ENCODE results near the gene TTYH2. TPM values are rescaled to one million over a fixed set of nuclear protein-coding genes. Genes with fewer than 3 reads are reported as not detected.

Gene TTYH2
- total and polyA plus RNA-seq, 2 donors (not counting 1 experiment from before 2014, with no cell fraction given) = 3.0 to 3.1 TPM

DNA sequence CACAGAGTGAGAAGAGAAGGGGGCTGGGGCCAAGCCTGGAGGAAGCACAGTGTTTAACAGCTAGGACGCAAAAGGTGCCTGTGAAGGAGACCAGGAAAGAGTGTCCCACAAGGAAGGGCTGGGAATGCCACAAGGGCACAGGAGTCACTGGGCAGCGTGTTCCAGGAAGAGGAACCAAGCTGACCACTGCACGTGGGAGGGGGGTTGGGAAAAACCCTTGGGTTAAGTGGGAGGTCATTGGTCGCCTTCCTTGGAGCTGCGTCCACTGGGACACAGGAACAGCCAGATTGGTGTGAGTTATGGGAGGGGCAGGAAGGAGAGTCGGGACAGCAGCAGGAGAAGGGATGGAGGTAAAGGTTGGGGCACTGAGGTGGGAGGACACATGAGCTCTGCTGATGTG, 12.9 kb downstream of the TTYH2 start:
- WGBS (ENCODE audit: insufficient coverage) = 93% methylated on average over 6 of the region's 6 CpGs
- Histone ChIP-seq H4K20me1 (ENCODE audit: control insufficient read depth, insufficient read depth, low read length, poor library complexity, severe bottlenecking) (no peaks in the 10 kb centered on the region), H3K36me3 (replicated peaks in 1 of 2; ENCODE audit: control extremely low read depth in 1 of 2, control insufficient read depth in 1 of 2, extremely low read depth in 1 of 2, insufficient read depth in 2 of 2, low read length in 1 of 2) (no peaks in the 10 kb centered on the region), H3K27me3 (replicated peaks in 1 of 4; ENCODE audit: control extremely low read depth in 1 of 4, control insufficient read depth in 3 of 4, insufficient read depth in 4 of 4, low read length in 3 of 4) (no peaks in the 10 kb centered on the region), H2AFZ (ENCODE audit: insufficient read depth, low read depth, low read length, poor library complexity, severe bottlenecking) (no peak overlapping the region), H3K79me2 (ENCODE audit: control insufficient read depth, insufficient read depth, low read length) (no peaks in the 10 kb centered on the region), H3K4me1 (ENCODE audit: control insufficient read depth in 2 of 2, insufficient read depth in 2 of 2, low read length in 2 of 2) (no peaks in the 10 kb centered on the region), H3K9me3 (ENCODE audit: control extremely low read depth in 1 of 3, control insufficient read depth in 2 of 3, insufficient read depth in 1 of 3, low read length in 2 of 3) (no peaks in the 10 kb centered on the region), H3K4me2 (replicated peaks; ENCODE audit: low read depth, low read length, poor library complexity, severe bottlenecking) (no peak overlapping the region), H3K4me3 (ENCODE audit: control extremely low read depth in 1 of 5, extremely low read depth in 1 of 5, insufficient read depth in 1 of 5, low read depth in 2 of 5, low read length in 4 of 5) (no peak overlapping the region), H3K9ac (ENCODE audit: low read length) (no peak overlapping the region), H3K27ac (ENCODE audit: low read length in 2 of 2) (no peak overlapping the region)
- intact Hi-C loops (cut with micrococcal nuclease) = no loop called here
- DNase-seq (no peak), ATAC-seq (ENCODE audit: low read depth) (no peak)
- ChIA-PET POLR2A (no interaction called here), CTCF (interaction anchor here (0.6 kb wide), 1 partner anchor 153 kb away, joined by 3 read pairs; no protein-coding TSS in a partner anchor)
- Mint-ChIP-seq H3K4me3 (no peak overlapping the region), H3K4me1 (no peaks in the 10 kb centered on the region), H3K27ac (no peak overlapping the region), H3K9me3 (ENCODE audit: insufficient read depth) (no peaks in the 10 kb centered on the region), H3K27me3 (no peaks in the 10 kb centered on the region)
- TF ChIP-seq, protein P1, sequence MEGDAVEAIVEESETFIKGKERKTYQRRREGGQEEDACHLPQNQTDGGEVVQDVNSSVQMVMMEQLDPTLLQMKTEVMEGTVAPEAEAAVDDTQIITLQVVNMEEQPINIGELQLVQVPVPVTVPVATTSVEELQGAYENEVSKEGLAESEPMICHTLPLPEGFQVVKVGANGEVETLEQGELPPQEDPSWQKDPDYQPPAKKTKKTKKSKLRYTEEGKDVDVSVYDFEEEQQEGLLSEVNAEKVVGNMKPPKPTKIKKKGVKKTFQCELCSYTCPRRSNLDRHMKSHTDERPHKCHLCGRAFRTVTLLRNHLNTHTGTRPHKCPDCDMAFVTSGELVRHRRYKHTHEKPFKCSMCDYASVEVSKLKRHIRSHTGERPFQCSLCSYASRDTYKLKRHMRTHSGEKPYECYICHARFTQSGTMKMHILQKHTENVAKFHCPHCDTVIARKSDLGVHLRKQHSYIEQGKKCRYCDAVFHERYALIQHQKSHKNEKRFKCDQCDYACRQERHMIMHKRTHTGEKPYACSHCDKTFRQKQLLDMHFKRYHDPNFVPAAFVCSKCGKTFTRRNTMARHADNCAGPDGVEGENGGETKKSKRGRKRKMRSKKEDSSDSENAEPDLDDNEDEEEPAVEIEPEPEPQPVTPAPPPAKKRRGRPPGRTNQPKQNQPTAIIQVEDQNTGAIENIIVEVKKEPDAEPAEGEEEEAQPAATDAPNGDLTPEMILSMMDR (IDR thresholded peaks at IDR 0.05) = no peak
- TF ChIP-seq EZH2 (IDR thresholded peaks at IDR 0.05; ENCODE audit: borderline replicate concordance, insufficient read depth, low read depth, low read length, poor library complexity, severe bottlenecking) = no peak

DNA sequence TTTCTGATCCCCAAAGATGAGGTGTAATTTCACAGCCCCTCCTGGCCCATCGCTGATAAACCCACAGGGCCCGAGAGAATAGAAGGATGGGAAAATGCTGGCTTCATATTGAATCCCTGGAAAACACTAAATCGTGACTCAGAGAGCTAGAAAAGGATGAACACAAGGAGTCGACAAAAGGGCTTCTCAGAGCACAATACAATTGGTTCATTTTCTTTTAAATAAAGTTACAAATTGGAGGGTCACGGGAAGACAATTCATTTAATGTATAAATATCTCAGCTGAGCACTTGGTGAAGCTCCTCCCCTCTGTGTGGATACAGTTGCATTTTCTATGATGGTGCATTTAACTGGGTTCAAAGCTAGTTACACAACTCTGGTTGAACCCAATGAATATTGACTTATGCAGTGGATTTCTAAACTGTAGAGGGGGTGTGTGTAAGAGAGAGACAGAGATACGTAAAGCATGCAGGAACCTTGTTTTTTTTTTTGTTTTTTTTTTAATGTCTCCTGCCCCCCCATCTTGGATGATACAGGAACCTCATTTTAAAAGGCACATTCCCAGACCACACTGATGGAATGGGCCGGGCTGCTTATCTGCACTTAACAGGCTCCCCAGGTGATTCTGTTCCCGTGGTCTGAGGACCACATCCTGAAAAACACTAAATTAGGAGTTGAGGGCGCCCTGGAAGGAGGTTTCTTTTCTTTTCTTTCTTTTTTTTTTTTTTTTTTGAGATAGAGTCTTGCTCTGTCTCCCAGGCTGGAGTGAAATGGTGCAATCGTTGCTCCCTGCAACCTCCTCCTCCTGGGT, 14.1 kb downstream of the TTYH2 start:
- ChIA-PET CTCF (no interaction called here), POLR2A (no interaction called here)

More for the DNA sequence above, 14.1 kb downstream of the TTYH2 start:
- H4K20me1 ChIP-seq (ENCODE audit: control insufficient read depth, insufficient read depth, low read length, poor library complexity, severe bottlenecking) = no peaks in the 10 kb centered on the region
- DNase-seq (no peak), ATAC-seq (ENCODE audit: low read depth) (no peak)
- H3K9me3 ChIP-seq (ENCODE audit: control extremely low read depth in 1 of 3, control insufficient read depth in 2 of 3, insufficient read depth in 1 of 3, low read length in 2 of 3) = no peaks in the 10 kb centered on the region
- Mint-ChIP-seq H3K9me3 (ENCODE audit: insufficient read depth) (no peaks in the 10 kb centered on the region), H3K27me3 (no peaks in the 10 kb centered on the region), H3K4me1 (no peaks in the 10 kb centered on the region), H3K4me3 (no peak overlapping the region), H3K27ac (no peak overlapping the region)
- no peak overlapping the region for H3K9ac ChIP-seq (ENCODE audit: low read length)
- no peaks in the 10 kb centered on the region for H3K4me1 ChIP-seq (ENCODE audit: control insufficient read depth in 2 of 2, insufficient read depth in 2 of 2, low read length in 2 of 2)
- H3K4me2 ChIP-seq (replicated peaks; ENCODE audit: low read depth, low read length, poor library complexity, severe bottlenecking) = no peak overlapping the region
- WGBS (ENCODE audit: insufficient coverage) = 100% methylated on average over 1 of the region's 10 CpGs
- H3K4me3 ChIP-seq (ENCODE audit: control extremely low read depth in 1 of 5, extremely low read depth in 1 of 5, insufficient read depth in 1 of 5, low read depth in 2 of 5, low read length in 4 of 5) = no peak overlapping the region
- H3K27me3 ChIP-seq (replicated peaks in 1 of 4; ENCODE audit: control extremely low read depth in 1 of 4, control insufficient read depth in 3 of 4, insufficient read depth in 4 of 4, low read length in 3 of 4) = no peaks in the 10 kb centered on the region
- H2AFZ ChIP-seq (ENCODE audit: insufficient read depth, low read depth, low read length, poor library complexity, severe bottlenecking) = no peak overlapping the region
- H3K27ac ChIP-seq (ENCODE audit: low read length in 2 of 2) = no peak overlapping the region
- intact Hi-C loops (cut with micrococcal nuclease) = no loop called here
- TF ChIP-seq, protein P1 (IDR thresholded peaks at IDR 0.05) = no peak
- no peaks in the 10 kb centered on the region for H3K36me3 ChIP-seq (replicated peaks in 1 of 2; ENCODE audit: control extremely low read depth in 1 of 2, control insufficient read depth in 1 of 2, extremely low read depth in 1 of 2, insufficient read depth in 2 of 2, low read length in 1 of 2)
- H3K79me2 ChIP-seq (ENCODE audit: control insufficient read depth, insufficient read depth, low read length) = no peaks in the 10 kb centered on the region
